Ascending aorta (tissue), 2 donors: Measurements from ENCODE around the gene A1CF. TPM values are rescaled to one million over a fixed set of nuclear protein-coding genes. Genes with fewer than 3 reads are reported as not detected.
"Not testable (repeated sequence)": the region's sequence is repeated elsewhere in the genome, so short reads cannot be mapped to it uniquely, and the experiment has no call there.

Experiments used
- DNase-seq, 2 donors: peaks; one replicate each; pipeline ENCODE4 v3.0.0-alpha.2; 2019; ENCODE audit warnings: low spot score in 2 of 2
- H3K27ac ChIP-seq, 2 donors: fragments of 200-600 bp; sonication (generic); one replicate each; pipeline ENCODE4 v1.5.1; 2016 to 2017; ENCODE audit warnings: mild to moderate bottlenecking in 1 of 2
- H3K27me3 ChIP-seq: fragments of 200-600 bp; sonication (generic); one replicate; pipeline ENCODE4 v1.5.1; 2017
- H3K36me3 ChIP-seq, 2 donors: fragments of 200-600 bp; sonication (generic); one replicate each; pipeline ENCODE4 v1.5.1; 2016
- H3K4me1 ChIP-seq, 2 donors: fragments of 200-600 bp; sonication (generic); one replicate each; pipeline ENCODE4 v1.5.1; 2016 to 2017; ENCODE audit warnings: mild to moderate bottlenecking in 1 of 2
- H3K4me3 ChIP-seq, 2 donors: fragments of 200-600 bp; sonication (generic); one replicate each; pipeline ENCODE4 v1.5.1; 2016 to 2017; ENCODE audit warnings: mild to moderate bottlenecking in 1 of 2
- H3K9me3 ChIP-seq, 2 donors: fragments of 200-600 bp; sonication (generic); one replicate each; pipeline ENCODE4 v1.5.1; 2016
- intact Hi-C: fragments of 100-400 bp; cut with DNase I; formaldehyde crosslinking; loops from one replicate; pipeline ENCODE4 v1.15.1; 2023
- total RNA-seq: library from RNA; depleted of rRNA; stranded (reverse); fragments of >200 nt; gene quantifications from one replicate; pipeline ENCODE4 v1.1.0, GENCODE V29; 2016
- TF ChIP-seq, protein P1 (sequence below), 3 experiments: fragments of 200-600 bp in 2 of 3; fragments of 450-650 bp in 1 of 3; sonication (generic) in 2 of 3; IDR thresholded peaks; one replicate each; pipeline ENCODE4 v1.5.1; 2016 to 2019; ENCODE audit warnings: antibody characterized with exemption in 3 of 3, mild to moderate bottlenecking in 1 of 3, moderate library complexity in 1 of 3

A1CF gene
- total RNA-seq, 1 donor from 2014 or later: not detected

DNA sequence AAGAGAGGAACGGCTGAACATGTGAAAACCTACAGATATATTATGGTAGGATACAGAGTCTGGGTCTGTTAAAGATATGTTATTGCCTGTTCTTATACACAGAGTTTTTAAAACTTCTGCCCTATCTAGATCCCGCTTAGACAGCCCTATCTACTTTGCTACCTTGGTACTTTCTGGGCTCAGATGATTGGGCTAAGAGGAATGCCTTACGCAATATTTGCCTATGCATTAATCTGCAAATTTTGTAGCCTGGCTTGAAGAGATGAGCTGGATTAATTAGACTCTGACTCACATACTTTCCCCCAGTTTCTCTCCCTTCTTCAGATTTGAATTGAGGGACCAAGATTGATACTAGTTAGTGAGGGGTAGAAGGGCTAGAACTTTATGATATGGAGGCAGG, 33.6 kb upstream of the A1CF start:
- Histone ChIP-seq H3K4me3 (no peak overlapping the region), H3K27ac (no peak overlapping the region), H3K27me3 (no peaks in the 10 kb centered on the region), H3K9me3 (no peaks in the 10 kb centered on the region), H3K36me3 (no peaks in the 10 kb centered on the region), H3K4me1 (no peaks in the 10 kb centered on the region)
- intact Hi-C loops: no loop called here
- DNase-seq: no peak
- TF ChIP-seq, protein P1, sequence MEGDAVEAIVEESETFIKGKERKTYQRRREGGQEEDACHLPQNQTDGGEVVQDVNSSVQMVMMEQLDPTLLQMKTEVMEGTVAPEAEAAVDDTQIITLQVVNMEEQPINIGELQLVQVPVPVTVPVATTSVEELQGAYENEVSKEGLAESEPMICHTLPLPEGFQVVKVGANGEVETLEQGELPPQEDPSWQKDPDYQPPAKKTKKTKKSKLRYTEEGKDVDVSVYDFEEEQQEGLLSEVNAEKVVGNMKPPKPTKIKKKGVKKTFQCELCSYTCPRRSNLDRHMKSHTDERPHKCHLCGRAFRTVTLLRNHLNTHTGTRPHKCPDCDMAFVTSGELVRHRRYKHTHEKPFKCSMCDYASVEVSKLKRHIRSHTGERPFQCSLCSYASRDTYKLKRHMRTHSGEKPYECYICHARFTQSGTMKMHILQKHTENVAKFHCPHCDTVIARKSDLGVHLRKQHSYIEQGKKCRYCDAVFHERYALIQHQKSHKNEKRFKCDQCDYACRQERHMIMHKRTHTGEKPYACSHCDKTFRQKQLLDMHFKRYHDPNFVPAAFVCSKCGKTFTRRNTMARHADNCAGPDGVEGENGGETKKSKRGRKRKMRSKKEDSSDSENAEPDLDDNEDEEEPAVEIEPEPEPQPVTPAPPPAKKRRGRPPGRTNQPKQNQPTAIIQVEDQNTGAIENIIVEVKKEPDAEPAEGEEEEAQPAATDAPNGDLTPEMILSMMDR (IDR thresholded peaks at IDR 0.05): no peak

DNA sequence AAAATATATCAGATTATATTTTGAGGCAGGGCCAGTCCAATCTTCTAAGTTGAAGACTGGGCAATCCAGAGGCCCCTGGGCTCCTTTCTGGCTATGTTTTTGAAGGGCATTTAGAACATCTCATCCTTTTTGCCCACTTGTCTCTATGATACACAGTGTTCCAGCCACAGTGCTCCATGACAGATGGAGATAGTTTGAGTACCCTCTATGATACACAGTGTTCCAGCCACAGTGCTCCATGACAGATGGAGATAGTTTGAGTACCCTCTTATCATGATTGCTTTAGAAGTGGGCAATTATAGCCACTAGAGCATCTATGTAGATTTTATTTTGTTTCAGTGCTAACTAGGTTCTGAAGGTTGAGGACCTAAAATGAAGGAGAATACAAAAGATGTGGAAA, 33.1 kb upstream of the A1CF start:
- Histone ChIP-seq H3K9me3 (no peaks in the 10 kb centered on the region), H3K36me3 (no peaks in the 10 kb centered on the region), H3K27ac (no peak overlapping the region), H3K4me3 (no peak overlapping the region), H3K27me3 (no peaks in the 10 kb centered on the region), H3K4me1 (no peaks in the 10 kb centered on the region)
- intact Hi-C loops: no loop called here
- TF ChIP-seq, protein P1 (IDR thresholded peaks at IDR 0.05): no peak
- DNase-seq: no peak

DNA sequence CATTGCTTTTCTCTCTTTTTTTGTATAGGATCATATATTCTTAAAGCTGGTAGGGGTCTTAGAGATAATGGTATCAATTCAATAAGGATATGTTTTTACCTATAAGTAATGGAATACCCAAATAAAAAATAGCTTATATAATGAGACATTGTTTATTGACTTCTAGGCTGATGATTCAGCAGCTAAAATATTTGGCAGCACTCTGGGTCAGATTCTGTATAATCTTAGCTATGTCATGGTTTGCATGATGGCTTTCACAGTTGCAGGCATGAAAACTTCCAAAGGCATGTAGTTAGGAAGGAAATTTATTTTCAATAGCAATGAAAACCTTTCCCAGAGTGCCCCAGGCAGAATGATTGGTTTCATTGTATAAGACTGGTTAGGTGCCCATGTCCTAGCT, 32.1 kb upstream of the A1CF start:
- DNase-seq: no peak
- H3K27ac ChIP-seq: no peak overlapping the region
- H3K27me3 ChIP-seq: no peaks in the 10 kb centered on the region
- intact Hi-C loops: no loop called here
- TF ChIP-seq, protein P1 (IDR thresholded peaks at IDR 0.05): no peak
- H3K9me3 ChIP-seq: no peaks in the 10 kb centered on the region
- H3K4me1 ChIP-seq: no peaks in the 10 kb centered on the region
- no peak overlapping the region for H3K4me3 ChIP-seq
- no peaks in the 10 kb centered on the region for H3K36me3 ChIP-seq

DNA sequence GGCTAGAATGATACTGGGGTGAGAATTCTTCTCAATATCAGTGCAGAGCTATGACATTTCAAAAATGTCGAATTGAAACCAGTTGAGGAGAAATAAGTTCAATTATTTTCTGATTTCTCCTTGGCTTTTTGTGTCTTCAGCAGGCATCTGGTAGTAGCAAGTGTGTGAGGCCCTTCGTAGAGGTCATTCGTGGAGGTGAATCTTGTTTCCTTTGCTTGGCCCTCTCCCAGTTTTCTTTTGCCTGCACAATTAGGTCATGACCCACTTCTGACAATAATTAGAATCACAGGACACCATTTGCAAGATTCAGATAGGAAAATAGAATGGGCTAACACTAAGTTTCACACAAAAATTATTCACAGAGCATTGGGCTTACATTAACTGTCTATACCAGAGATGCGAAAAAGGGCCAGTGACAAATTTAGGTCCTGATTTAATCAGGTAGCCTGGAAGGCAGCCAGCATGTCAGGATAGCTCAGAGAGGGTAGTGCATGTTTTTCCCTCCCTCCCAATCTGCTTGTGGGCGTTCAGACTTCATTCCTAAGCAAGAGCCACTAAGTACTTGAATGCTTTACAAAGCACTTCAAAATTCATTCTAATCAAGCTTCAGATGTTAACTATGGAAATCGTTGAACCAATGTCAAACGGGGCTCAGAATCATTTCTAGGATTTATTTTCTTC, 24.0 kb upstream of the A1CF start:
- no peaks in the 10 kb centered on the region for H3K36me3 ChIP-seq
- H3K4me3 ChIP-seq: no peak overlapping the region
- H3K27me3 ChIP-seq: no peaks in the 10 kb centered on the region
- TF ChIP-seq, protein P1 (IDR thresholded peaks at IDR 0.05): no peak
- no peak overlapping the region for H3K27ac ChIP-seq
- H3K9me3 ChIP-seq: no peaks in the 10 kb centered on the region
- intact Hi-C loops: no loop called here
- H3K4me1 ChIP-seq: no peaks in the 10 kb centered on the region
- DNase-seq: no peak

DNA sequence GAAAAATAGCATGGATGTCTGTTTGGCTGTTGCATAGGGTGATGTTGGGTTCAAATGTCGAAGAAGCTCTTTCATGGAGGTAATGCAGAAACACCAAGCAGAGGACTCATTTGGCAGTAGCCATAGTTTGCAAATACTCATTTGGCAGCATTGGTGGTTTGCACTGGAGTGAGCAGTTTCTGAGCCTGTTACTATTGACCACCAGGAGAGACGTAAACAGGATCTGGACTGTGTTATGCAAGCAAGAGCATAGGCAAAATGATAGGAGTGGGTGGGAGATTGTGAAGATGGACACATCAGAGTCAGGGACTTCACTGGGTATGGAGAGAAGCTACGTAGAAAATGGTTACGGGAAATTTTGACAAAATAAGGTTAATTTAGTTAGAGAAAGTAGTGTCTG, 22.9 kb upstream of the A1CF start:
- no peak overlapping the region for H3K4me3 ChIP-seq

DNA sequence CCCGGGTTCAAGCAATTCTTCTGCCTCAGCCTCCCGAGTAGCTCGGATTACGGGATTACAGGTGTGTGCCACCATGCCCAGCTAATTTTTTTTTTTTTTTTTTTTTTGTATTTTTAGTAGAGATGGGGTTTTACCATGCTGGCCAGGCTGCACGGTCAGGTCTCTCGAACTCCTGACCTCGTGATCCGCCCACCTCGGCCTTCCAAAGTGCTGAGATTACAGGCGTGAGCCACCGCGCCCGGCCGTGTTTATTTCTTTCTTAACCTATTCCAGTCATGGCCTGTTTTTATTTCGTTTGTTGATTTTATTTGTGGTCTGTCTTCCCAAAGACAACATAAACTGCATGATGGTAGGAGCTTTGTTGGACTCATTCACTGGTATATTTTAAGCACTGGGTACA, 20.4 kb upstream of the A1CF start:
- intact Hi-C loops, H3K4me1 ChIP-seq, H3K9me3 ChIP-seq, DNase-seq, H3K4me3 ChIP-seq, H3K36me3 ChIP-seq, H3K27me3 ChIP-seq, H3K27ac ChIP-seq: not testable (repeated sequence)

More for the DNA sequence above, 22.9 kb upstream of the A1CF start:
- intact Hi-C loops: no loop called here
- Histone ChIP-seq H3K36me3 (no peaks in the 10 kb centered on the region), H3K9me3 (no peaks in the 10 kb centered on the region), H3K27ac (no peak overlapping the region), H3K27me3 (no peaks in the 10 kb centered on the region), H3K4me1 (no peaks in the 10 kb centered on the region)
- DNase-seq: no peak
- TF ChIP-seq, protein P1 (IDR thresholded peaks at IDR 0.05): no peak
